Mucosa of rectum (tissue), 2 donors: Measurements from ENCODE around the gene SDK1.
"Not testable (repeated sequence)": the region's sequence is repeated elsewhere in the genome, so short reads cannot be mapped to it uniquely, and the experiment has no call there.

Source experiments
- H3K27ac ChIP-seq, 2 donors: one replicate each; pipeline ENCODE4 v1.7.0; 2013; ENCODE audit warnings: inconsistent platforms in 2 of 2, low read depth in 2 of 2, low read length in 2 of 2
- H3K27me3 ChIP-seq, 2 donors: one replicate each; pipeline ENCODE4 v1.7.0; 2013; ENCODE audit warnings: low read length in 2 of 2; ENCODE audit not compliant: control insufficient read depth in 2 of 2, insufficient read depth in 2 of 2
- H3K36me3 ChIP-seq, 2 donors: one replicate each; pipeline ENCODE4 v1.7.0; 2013; ENCODE audit warnings: low read length in 2 of 2; ENCODE audit not compliant: control insufficient read depth in 2 of 2, insufficient read depth in 2 of 2
- H3K4me1 ChIP-seq, 2 donors: one replicate each; pipeline ENCODE4 v1.7.0; 2013; ENCODE audit warnings: low read length in 2 of 2, mild to moderate bottlenecking in 1 of 2; ENCODE audit not compliant: control insufficient read depth in 2 of 2, insufficient read depth in 2 of 2
- H3K4me3 ChIP-seq, 2 donors: one replicate each; pipeline ENCODE4 v1.7.0; 2013; ENCODE audit warnings: low read length in 2 of 2
- H3K9ac ChIP-seq, 2 donors: one replicate each; pipeline ENCODE4 v1.7.0; 2013; ENCODE audit warnings: low read length in 2 of 2, low read depth in 1 of 2, mild to moderate bottlenecking in 1 of 2
- H3K9me3 ChIP-seq, 2 donors: one replicate each; pipeline ENCODE4 v1.7.0; 2013; ENCODE audit warnings: low read length in 2 of 2; ENCODE audit not compliant: control insufficient read depth in 2 of 2
- donor health status: healthy.
- donor health status: Normal muscosa, but diverticular disease.

The SDK1 gene

DNA sequence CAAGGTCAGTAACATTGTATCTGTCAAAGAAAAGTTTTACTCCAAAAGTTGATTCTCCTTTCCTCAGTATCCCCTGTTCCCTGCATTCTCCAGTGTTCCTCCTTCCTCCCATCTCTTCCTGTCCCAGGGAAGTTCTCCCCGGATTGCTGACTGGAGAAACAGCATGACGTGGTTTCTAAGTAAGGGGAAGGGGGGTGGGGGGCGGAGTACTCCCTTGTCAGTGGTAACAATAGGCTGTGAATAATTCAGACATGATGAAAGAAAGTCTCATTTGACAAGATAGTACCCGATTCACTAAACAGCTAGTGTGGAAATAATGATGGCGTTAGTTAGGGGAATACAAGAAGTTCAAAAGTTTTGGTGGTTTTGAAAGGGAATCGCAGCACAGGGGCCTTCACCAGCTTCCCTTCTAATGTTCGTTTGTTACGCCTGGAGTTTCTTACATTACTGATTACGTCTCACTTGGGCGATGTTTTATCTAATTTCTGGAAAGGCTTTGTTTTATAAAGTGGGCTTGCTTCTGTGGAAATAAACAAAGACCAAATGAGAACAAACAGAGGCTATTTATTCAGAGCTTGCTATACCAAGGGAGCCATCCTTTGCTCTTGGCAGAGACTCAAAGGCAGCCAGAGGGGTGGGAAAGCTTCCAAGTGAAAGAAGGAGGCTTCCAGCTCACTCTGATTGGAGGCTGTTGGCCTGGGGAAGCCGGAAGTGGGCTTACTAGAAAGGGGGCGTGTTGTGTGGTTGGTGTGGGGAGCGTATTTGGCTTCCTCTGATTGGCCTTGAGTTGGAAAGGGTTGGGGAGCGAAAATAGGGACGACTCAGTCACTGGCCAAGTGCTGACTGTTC is 453.7 kb downstream of the SDK1 start:
- Histone ChIP-seq H3K9ac (no peak overlapping the region), H3K4me3 (no peak overlapping the region), H3K4me1 (no peaks in the 10 kb centered on the region), H3K9me3 (no peaks in the 10 kb centered on the region), H3K27me3 (no peaks in the 10 kb centered on the region), H3K27ac (no peak overlapping the region), H3K36me3 (no peaks in the 10 kb centered on the region)

DNA sequence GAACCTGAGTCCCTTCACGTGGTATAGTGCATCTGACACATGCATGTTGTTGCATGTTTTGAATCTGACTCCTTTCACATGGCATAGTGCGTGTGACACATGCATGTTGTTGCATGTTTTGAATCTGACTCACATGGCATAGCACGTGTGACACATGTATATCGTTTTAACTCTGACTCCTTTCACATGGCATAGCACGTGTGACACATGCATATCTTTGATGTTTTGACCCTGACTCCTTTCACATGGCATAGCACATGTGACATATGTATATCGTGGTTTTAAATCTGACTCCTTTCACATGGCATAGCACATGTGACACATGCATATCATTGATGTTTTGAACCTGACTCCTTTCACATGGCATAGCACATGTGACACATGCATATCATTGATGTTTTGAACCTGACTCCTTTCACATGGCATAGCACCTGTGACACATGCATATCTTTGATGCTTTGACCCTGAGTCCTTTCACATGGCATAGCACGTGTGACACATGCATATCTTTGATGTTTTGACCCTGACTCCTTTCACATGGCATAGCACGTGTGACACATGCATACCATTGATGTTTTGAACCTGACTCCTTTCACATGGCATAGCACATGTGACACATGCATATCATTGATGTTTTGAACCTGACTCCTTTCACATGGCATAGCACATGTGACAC is 454.9 kb downstream of the SDK1 start:
- H3K27ac ChIP-seq = not testable (repeated sequence)

DNA sequence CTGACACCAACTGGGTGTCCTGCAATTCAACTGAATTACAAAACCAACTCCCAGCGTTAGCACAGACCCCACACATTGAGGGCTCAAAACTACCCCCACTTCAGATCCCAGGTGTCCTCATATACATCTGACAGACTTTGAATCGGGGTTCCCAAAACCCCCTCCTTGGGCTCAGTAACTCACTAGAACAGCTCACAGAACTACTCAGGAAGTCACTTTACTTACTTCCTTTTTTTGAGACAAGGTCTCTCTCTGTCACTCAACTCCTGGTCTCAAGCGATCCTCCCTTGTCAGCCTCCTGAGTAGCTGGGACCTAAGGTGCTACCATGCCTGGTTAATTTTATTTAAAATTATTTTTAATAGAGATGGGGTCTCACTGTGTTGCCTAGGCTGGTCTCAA is 456.0 kb downstream of the SDK1 start:
- Histone ChIP-seq H3K9me3 (no peaks in the 10 kb centered on the region), H3K4me1 (no peaks in the 10 kb centered on the region), H3K4me3 (no peak overlapping the region), H3K9ac (no peak overlapping the region), H3K27me3 (no peaks in the 10 kb centered on the region), H3K27ac (no peak overlapping the region), H3K36me3 (no peaks in the 10 kb centered on the region)

More for the DNA sequence above, 454.9 kb downstream of the SDK1 start:
- H3K36me3 ChIP-seq, H3K9me3 ChIP-seq, H3K4me3 ChIP-seq, H3K4me1 ChIP-seq, H3K9ac ChIP-seq, H3K27me3 ChIP-seq: not testable (repeated sequence)

DNA sequence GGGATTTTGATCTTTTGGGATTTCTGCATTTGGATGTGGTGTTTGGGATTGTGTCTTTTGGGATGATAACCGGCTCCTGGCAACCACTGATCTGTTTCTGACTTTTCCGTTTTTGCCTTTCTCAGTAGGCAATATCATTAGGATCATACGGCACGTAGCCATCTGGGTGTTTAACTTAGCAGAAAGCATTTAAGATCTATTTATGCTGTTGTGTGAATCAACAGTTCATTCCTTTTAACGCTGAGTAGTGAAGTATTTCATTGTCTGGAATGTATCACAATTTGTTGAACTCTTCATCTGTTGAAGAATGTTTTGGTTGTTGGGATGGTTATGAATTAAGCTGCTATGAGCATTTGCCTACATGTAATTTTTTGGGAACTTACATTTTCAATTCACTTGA is 459.6 kb downstream of the SDK1 start:
- no peaks in the 10 kb centered on the region for H3K9me3 ChIP-seq
- no peaks in the 10 kb centered on the region for H3K27me3 ChIP-seq
- H3K27ac ChIP-seq = no peak overlapping the region
- H3K36me3 ChIP-seq = no peaks in the 10 kb centered on the region
- H3K9ac ChIP-seq = no peak overlapping the region
- no peaks in the 10 kb centered on the region for H3K4me1 ChIP-seq
- no peak overlapping the region for H3K4me3 ChIP-seq

DNA sequence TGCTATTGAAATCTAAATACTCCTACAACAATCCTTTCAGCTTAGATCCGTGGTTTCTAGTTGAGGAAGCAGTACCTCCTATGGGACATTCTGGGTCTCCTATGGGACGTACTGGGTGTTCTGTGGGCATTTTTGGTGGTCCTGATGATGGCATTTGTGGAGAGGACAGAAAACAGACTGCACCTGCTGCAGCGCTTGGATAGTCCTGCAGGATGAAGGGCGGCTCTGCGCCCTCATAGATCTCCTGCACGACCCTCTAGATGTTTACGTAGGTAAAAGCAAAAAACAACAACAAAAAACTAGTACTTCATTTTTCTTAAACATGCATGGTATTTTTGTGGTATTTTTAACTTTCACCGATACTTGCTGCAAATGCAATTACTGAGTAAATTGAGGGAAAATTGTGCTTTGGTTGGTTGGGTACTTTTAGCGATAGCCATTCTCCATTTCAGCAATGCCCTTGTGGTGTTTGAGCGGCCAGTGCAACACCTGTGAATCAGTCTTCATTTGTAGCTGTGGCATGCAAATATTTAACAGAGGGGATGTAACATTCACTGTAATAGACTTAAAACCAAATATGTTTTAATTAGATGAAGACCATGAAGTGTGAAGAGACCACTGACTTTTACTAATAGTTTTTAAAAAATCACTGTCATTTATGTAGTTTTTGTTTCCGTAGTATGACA is 461.2 kb downstream of the SDK1 start:
- Histone ChIP-seq H3K27ac (no peak overlapping the region), H3K9me3 (no peaks in the 10 kb centered on the region), H3K27me3 (no peaks in the 10 kb centered on the region), H3K9ac (no peak overlapping the region), H3K4me3 (no peak overlapping the region), H3K36me3 (no peaks in the 10 kb centered on the region), H3K4me1 (no peaks in the 10 kb centered on the region)

DNA sequence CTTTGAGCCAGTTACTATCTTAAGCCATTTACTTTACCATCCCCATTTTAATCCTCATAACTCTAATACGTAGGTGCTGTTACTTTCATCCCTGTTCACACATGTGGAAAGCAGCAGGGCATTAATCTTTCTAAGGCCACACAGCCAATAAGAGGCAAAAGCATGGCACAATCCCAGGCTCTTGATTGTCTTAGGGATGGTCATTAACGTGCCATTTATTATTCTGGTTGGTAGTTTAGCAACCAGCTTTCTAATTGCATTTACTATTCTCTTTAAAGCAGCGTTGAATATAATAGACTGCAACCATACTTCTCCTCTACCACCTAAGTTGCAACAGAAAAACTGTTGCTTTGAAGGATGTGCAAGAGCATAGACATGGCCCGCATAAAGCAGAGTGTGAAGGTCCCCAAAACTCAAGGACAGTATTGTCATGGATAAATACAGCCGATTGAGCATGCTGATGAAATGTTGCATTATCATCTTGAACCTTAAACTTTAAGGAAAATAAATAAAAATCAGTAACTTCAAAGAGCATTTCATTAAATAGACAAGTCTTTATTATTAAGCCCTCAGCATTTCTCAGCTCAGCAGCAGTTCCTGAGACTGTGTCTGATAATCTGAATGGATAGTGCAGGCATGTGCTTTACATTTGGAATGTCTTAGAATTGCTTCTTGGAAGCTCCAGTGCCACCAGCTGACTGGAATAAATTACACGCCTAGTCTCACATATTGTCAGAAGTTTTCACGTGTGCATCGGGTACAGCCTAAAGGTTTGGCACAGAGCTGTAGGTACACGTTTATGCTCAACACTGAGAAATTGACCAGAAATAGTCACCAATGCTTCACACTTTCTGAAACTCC is 467.1 kb downstream of the SDK1 start:
- Histone ChIP-seq H3K9ac (no peak overlapping the region), H3K36me3 (no peaks in the 10 kb centered on the region), H3K27me3 (no peaks in the 10 kb centered on the region), H3K9me3 (no peaks in the 10 kb centered on the region), H3K4me3 (no peak overlapping the region), H3K27ac (no peak overlapping the region), H3K4me1 (no peaks in the 10 kb centered on the region)

DNA sequence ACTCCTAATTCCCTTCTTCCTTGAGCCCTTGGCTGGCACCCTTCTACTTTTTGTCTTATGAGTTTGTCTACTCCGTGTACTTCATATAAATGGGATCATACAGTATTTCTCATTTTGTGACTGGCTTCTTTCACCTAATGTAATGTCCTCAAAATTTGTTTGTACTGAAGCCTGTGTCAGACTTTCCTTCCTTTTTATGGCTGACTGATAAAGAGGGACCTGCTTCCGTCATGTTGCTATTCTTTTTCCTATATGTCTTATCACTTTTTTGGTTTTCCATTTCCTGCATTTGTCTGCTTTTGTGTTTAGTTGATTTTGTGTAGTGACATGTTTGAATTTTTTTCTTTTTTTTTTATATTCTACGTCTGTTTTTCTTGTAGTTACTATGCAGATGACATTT is 470.9 kb downstream of the SDK1 start:
- H3K4me1 ChIP-seq = no peaks in the 10 kb centered on the region
- no peak overlapping the region for H3K4me3 ChIP-seq
- H3K27ac ChIP-seq = no peak overlapping the region
- H3K36me3 ChIP-seq = no peaks in the 10 kb centered on the region
- no peaks in the 10 kb centered on the region for H3K27me3 ChIP-seq
- no peaks in the 10 kb centered on the region for H3K9me3 ChIP-seq
- no peak overlapping the region for H3K9ac ChIP-seq

DNA sequence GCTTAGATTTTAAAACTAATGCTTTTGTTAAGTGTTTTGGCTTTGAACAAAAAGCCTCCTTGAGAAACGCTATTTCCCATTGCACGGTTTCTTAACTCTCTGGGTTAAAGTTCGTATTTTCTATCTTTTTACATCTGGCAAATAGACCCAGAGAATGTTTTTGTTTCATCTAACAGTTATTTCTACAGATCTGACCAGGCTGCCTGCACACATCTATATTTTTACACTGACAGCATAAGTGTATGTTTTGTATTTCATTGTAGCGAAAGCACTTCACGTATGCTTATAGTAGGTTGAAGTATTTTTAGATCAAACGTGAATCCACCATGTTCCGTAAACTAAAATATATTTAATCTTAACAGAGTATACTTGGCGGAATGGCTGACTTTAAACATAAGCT is 477.3 kb downstream of the SDK1 start:
- no peaks in the 10 kb centered on the region for H3K27me3 ChIP-seq
- no peak overlapping the region for H3K4me3 ChIP-seq
- peaks cover 0 to 4% of the 10 kb centered on the region in 2 donors for H3K9me3 ChIP-seq
- no peak overlapping the region for H3K9ac ChIP-seq
- H3K4me1 ChIP-seq = no peaks in the 10 kb centered on the region
- no peaks in the 10 kb centered on the region for H3K36me3 ChIP-seq
- H3K27ac ChIP-seq = no peak overlapping the region

DNA sequence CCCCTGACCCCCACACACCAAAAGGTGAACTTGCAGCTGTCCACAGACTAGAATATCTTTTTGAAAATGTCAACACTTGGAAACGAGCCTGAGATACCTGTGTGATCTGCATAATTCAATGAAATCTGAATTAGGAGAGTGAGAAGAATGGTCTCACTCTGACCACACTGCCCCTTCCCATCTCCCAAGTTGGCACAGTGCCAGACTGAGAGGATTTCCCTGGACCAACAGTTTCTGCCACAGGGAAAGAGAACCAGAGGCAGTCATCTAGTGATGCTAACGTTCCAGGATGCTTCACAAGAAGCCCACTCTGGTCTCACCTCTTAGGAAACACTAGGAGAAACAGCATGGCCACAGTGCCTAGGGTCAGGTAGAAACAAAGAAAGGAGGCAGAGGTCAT is 479.0 kb downstream of the SDK1 start:
- Histone ChIP-seq H3K9ac (no peak overlapping the region), H3K36me3 (no peaks in the 10 kb centered on the region), H3K27ac (no peak overlapping the region), H3K4me1 (no peaks in the 10 kb centered on the region), H3K27me3 (no peaks in the 10 kb centered on the region), H3K9me3 (peaks cover 0 to 4% of the 10 kb centered on the region in 2 donors), H3K4me3 (no peak overlapping the region)
